ENCODE measurements around the gene SLC25A10. TPM values are rescaled to one million over a fixed set of nuclear protein-coding genes. Genes with fewer than 3 reads are reported as not detected.

The SLC25A10 gene
- total RNA-seq, 1 experiment from 2014 or later = 30.9 TPM

DNA sequence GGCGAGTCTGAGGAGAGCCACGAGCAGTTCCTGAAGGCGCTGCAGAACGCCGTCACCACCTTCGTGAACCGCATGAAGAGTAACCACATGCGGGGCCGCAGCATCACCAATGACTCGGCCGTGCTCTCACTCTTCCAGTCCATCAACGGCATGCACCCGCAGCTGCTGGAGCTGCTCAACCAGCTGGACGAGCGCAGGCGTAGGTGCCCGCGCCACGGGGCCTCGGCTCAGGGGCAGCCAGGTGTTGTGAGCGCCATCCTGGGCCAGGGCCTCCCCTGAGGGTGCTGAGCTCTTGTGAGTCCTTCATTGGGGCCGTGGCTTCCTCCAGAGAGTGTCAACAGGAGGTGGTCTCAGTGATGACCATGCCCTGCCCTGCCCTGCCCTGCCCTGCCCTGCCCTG, 16.3 kb upstream of the SLC25A10 start:
- Histone ChIP-seq H4K91ac (ENCODE audit: insufficient read length, low read depth, low read length) (no peak overlapping the region), H2BK5ac (ENCODE audit: insufficient read length, low read length) (no peak overlapping the region), H3K9me3 (ENCODE audit: control insufficient read depth, low read depth, low read length) (no peaks in the 10 kb centered on the region), H3K18ac (ENCODE audit: insufficient read length, low read depth, low read length) (no peak overlapping the region), H4K20me1 (ENCODE audit: control insufficient read depth, insufficient read depth, insufficient read length) (no peaks in the 10 kb centered on the region), H2AK5ac (ENCODE audit: insufficient read length, low read length) (no peak overlapping the region), H3K4ac (ENCODE audit: low read depth, low read length) (no peak overlapping the region), H3K23me2 (ENCODE audit: insufficient read length, low read depth, low read length, poor library complexity, severe bottlenecking) (no peaks in the 10 kb centered on the region), H2BK120ac (ENCODE audit: low read depth, low read length, poor library complexity, severe bottlenecking) (no peak overlapping the region), H3T11ph (ENCODE audit: low read length) (no peak overlapping the region), H2BK15ac (ENCODE audit: low read depth, low read length) (no peak overlapping the region), H3K23ac (ENCODE audit: insufficient read length, low read depth, low read length) (no peak overlapping the region), H3K79me1 (ENCODE audit: insufficient read depth, low read depth, low read length, poor library complexity, severe bottlenecking) (no peaks in the 10 kb centered on the region), H4K8ac (replicated peaks; ENCODE audit: insufficient read length, low read depth, low read length) (no peak overlapping the region), H3K56ac (ENCODE audit: insufficient read length, low read depth, low read length) (no peak overlapping the region), H2BK20ac (ENCODE audit: low read depth, low read length, poor library complexity, severe bottlenecking) (no peak overlapping the region), H3K4me1 (ENCODE audit: insufficient read depth, low read length) (no peaks in the 10 kb centered on the region), H2BK12ac (ENCODE audit: insufficient read length, low read depth, low read length) (no peak overlapping the region), H2AFZ (ENCODE audit: low read length) (no peak overlapping the region), H4K5ac (ENCODE audit: insufficient read length, low read depth, low read length) (no peak overlapping the region), H3K79me2 (ENCODE audit: insufficient read depth, low read length) (no peaks in the 10 kb centered on the region), H3K14ac (ENCODE audit: insufficient read depth, low read length) (no peak overlapping the region), H3K4me2 (ENCODE audit: insufficient read depth, insufficient read length, low read length) (no peak overlapping the region), H3K27ac (ENCODE audit: insufficient read length, low read depth, low read length) (no peak overlapping the region), H3K9ac (ENCODE audit: extremely low read depth, insufficient read length, low read length) (no peak overlapping the region), H3K27me3 (ENCODE audit: insufficient read depth, low read length) (no peaks in the 10 kb centered on the region)
- no peaks in the 10 kb centered on the region for H3K9me3 Mint-ChIP-seq
- peaks cover under 1% of the 10 kb centered on the region in 2 experiments; a peak in 1 of 4 replicates for H3K4me1 Mint-ChIP-seq
- TF ChIP-seq, protein P1, sequence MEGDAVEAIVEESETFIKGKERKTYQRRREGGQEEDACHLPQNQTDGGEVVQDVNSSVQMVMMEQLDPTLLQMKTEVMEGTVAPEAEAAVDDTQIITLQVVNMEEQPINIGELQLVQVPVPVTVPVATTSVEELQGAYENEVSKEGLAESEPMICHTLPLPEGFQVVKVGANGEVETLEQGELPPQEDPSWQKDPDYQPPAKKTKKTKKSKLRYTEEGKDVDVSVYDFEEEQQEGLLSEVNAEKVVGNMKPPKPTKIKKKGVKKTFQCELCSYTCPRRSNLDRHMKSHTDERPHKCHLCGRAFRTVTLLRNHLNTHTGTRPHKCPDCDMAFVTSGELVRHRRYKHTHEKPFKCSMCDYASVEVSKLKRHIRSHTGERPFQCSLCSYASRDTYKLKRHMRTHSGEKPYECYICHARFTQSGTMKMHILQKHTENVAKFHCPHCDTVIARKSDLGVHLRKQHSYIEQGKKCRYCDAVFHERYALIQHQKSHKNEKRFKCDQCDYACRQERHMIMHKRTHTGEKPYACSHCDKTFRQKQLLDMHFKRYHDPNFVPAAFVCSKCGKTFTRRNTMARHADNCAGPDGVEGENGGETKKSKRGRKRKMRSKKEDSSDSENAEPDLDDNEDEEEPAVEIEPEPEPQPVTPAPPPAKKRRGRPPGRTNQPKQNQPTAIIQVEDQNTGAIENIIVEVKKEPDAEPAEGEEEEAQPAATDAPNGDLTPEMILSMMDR (conservative IDR thresholded peaks at IDR 0.05) = no peak
- WGBS (ENCODE audit: extremely low coverage, insufficient read length, low lambda C conversion rate) = no CpG with 5 or more reads among the region's 22 CpGs
- peaks cover 28 to 70% (median 58%) of the 10 kb centered on the region in 3 experiments; a peak in 6 of 7 replicates for H3K36me3 Mint-ChIP-seq (ENCODE audit: insufficient read depth in 1 of 3, low read depth in 3 of 3)
- no peak overlapping the region for H3K4me3 Mint-ChIP-seq
- no peak for DNase-seq
- no peak overlapping the region for H3K27ac Mint-ChIP-seq
- no peaks in the 10 kb centered on the region for H3K27me3 Mint-ChIP-seq (ENCODE audit: low read depth)
